Caki2 (cell line): ENCODE measurements around the gene ADAMTS17. TPM values are rescaled to one million over a fixed set of nuclear protein-coding genes. Genes with fewer than 3 reads are reported as not detected.

Experiments used
- DNase-seq: peaks from one replicate; pipeline ENCODE4 v3.0.0-alpha.2; 2015; ENCODE audit warnings: low read depth
- in situ Hi-C: cut with HindIII; loops from 2 replicates; pipeline ENCODE4 v1.10.0; 2016; ENCODE audit warnings: low sequenced_read_pairs, low pct_unique_long_range_greater_than_20kb, mixed read lengths
- total RNA-seq: library from RNA; depleted of rRNA; stranded (reverse); fragments of >200 nt; shearing (Covaris generic); gene quantifications from 2 replicates; pipeline ENCODE4 v1.2.3, GENCODE V29; 2014; ENCODE audit warnings: low replicate concordance

The ADAMTS17 gene
- total RNA-seq, 1 experiment from 2014 or later: not detected

GRCh38 chr15:100244796-100245486, 96.8 kb downstream of the ADAMTS17 start:
- in situ Hi-C loops: no loop called here
- DNase-seq: peak; percentile 8

GRCh38 chr15:100242989-100243388, 98.8 kb downstream of the ADAMTS17 start:
- DNase-seq: no peak
- in situ Hi-C loops: no loop called here

- in situ Hi-C loops: no loop called here
- DNase-seq: peak; percentile 69
Measured at GRCh38 chr15:100241572-100242482, 99.9 kb downstream of the ADAMTS17 start.

GRCh38 chr15:100236981-100237720, 104.6 kb downstream of the ADAMTS17 start:
- DNase-seq: no peak
- in situ Hi-C loops: no loop called here

GRCh38 chr15:100235030-100235617, 106.7 kb downstream of the ADAMTS17 start:
- no peak for DNase-seq
- in situ Hi-C loops: no loop called here

- in situ Hi-C loops: no loop called here
- DNase-seq: no peak
Measured at GRCh38 chr15:100234158-100235029, 107.4 kb downstream of the ADAMTS17 start.

GRCh38 chr15:100230784-100231183, 111.0 kb downstream of the ADAMTS17 start:
- no peak for DNase-seq
- in situ Hi-C loops: no loop called here

- DNase-seq: no peak
- in situ Hi-C loops: no loop called here
Measured at GRCh38 chr15:100229181-100230163, 112.3 kb downstream of the ADAMTS17 start.

GRCh38 chr15:100227781-100228180, 114.0 kb downstream of the ADAMTS17 start:
- no peak for DNase-seq
- in situ Hi-C loops: no loop called here

GRCh38 chr15:100226107-100226506, 115.7 kb downstream of the ADAMTS17 start:
- in situ Hi-C loops: no loop called here
- no peak for DNase-seq

GRCh38 chr15:100224206-100225185, 117.3 kb downstream of the ADAMTS17 start:
- in situ Hi-C loops: no loop called here
- DNase-seq: no peak

GRCh38 chr15:100222349-100222715, 119.4 kb downstream of the ADAMTS17 start:
- no peak for DNase-seq
- in situ Hi-C loops: no loop called here

- no peak for DNase-seq
- in situ Hi-C loops: no loop called here
Measured at GRCh38 chr15:100221471-100222348, 120.1 kb downstream of the ADAMTS17 start.

- in situ Hi-C loops: no loop called here
- DNase-seq: no peak
Measured at GRCh38 chr15:100220058-100220768, 121.6 kb downstream of the ADAMTS17 start.
